Measurements from ENCODE around the gene DGKI.

DNA sequence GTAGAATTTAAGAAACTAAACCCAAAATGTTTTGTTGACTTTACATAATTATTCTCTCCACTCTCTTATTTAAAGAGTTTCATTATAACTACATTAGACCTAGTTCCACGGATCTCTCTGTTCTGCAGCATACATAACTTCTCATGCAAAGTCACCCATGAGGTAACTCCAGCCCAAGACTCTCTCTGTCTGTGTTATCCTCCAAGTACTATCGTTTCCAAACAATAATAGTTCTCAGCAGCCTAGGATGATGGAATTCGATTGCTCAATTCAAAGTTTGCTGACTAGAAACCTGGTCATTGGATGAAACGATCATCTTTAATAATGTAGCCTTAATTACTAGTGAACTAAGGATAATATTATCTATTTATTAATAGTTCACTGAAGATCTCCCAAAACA is 300.1 kb downstream of the DGKI start:
- TF ChIP-seq, protein P1, sequence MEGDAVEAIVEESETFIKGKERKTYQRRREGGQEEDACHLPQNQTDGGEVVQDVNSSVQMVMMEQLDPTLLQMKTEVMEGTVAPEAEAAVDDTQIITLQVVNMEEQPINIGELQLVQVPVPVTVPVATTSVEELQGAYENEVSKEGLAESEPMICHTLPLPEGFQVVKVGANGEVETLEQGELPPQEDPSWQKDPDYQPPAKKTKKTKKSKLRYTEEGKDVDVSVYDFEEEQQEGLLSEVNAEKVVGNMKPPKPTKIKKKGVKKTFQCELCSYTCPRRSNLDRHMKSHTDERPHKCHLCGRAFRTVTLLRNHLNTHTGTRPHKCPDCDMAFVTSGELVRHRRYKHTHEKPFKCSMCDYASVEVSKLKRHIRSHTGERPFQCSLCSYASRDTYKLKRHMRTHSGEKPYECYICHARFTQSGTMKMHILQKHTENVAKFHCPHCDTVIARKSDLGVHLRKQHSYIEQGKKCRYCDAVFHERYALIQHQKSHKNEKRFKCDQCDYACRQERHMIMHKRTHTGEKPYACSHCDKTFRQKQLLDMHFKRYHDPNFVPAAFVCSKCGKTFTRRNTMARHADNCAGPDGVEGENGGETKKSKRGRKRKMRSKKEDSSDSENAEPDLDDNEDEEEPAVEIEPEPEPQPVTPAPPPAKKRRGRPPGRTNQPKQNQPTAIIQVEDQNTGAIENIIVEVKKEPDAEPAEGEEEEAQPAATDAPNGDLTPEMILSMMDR (IDR thresholded peaks at IDR 0.05; ENCODE audit: insufficient read depth, low read length, poor library complexity, severe bottlenecking): no peak
- TF ChIP-seq EZH2phosphoT487 (conservative IDR thresholded peaks at IDR 0.05; ENCODE audit: low read length): no peak
